Measurements from ENCODE around the gene DHRS7. TPM values are rescaled to one million over a fixed set of nuclear protein-coding genes. Genes with fewer than 3 reads are reported as not detected.

The DHRS7 gene
- polyA plus RNA-seq, 1 donor from 2014 or later, result 157 TPM

GRCh38 chr14:60196291-60196690 lies 31.1 kb upstream of the DHRS7 start:
- Mint-ChIP-seq H3K36me3 (peaks cover 4% of the 10 kb centered on the region), H3K27ac (no peak overlapping the region), H3K4me1 (peaks cover 0 to 1% (median 0%) of the 10 kb centered on the region in 3 donors), H3K9me3 (peaks cover 1 to 14% (median 5%) of the 10 kb centered on the region in 3 donors), H3K27me3 (peaks cover 4% of the 10 kb centered on the region), H3K4me3 (no peak overlapping the region)

GRCh38 chr14:60195179-60195810 lies 30.1 kb upstream of the DHRS7 start:
- Mint-ChIP-seq H3K9me3 (peaks cover 1 to 14% (median 5%) of the 10 kb centered on the region in 3 donors), H3K36me3 (peaks cover 4% of the 10 kb centered on the region), H3K27me3 (peaks cover 3% of the 10 kb centered on the region), H3K4me1 (peaks cover 0 to 1% (median 0%) of the 10 kb centered on the region in 3 donors), H3K4me3 (no peak overlapping the region), H3K27ac (no peak overlapping the region)

DNA sequence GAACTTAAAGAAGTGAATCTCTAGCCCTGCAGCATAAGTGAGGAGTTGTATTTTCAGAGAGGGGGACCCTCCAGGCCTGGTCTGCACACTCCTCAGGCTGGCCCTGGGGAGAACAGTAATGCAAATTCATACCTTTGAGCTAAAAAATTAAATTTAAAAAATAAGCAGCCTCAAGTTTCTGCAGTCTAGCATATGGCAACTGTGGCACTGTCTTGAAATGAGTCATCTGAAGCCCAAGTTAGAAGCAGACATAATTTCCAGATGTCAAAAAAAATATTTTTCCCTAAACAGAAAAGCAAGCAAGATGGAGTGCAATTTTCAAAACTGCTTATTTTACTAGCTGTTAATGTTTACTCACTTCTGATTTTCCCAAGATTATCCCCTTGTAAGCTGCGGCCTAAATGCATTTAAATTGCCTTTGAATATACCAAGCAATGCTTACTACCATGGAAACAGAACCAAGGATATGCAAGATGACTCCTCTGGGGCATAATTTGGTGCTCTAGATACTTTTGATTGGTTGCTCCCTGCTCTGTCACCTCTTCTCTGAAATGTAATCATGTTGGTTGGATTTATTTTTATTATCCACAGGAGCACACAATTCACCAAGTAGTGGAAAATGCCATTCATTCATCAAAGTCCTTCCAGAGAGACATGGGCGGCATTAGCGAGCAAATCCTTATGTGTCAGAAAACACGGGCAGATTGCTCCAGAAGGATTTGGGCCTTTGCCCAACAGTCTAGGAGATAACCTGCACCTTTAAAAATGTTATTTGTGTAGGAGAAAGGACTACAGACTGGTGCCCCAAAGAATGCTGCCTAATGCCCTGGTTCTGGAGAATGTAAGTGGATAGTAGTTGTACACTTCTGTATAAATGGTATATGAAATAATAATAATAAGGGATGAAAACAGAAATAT lies 25.0 kb upstream of the DHRS7 start:
- Mint-ChIP-seq H3K27ac (peak overlapping the region in 1 of 3 donors; percentile 59), H3K4me3 (peak overlapping the region in 1 of 4 donors; percentile 8), H3K27me3 (no peaks in the 10 kb centered on the region), H3K9me3 (peaks cover 0 to 3% (median 0%) of the 10 kb centered on the region in 3 donors), H3K36me3 (no peaks in the 10 kb centered on the region), H3K4me1 (peaks cover 0 to 2% (median 0%) of the 10 kb centered on the region in 3 donors)

DNA sequence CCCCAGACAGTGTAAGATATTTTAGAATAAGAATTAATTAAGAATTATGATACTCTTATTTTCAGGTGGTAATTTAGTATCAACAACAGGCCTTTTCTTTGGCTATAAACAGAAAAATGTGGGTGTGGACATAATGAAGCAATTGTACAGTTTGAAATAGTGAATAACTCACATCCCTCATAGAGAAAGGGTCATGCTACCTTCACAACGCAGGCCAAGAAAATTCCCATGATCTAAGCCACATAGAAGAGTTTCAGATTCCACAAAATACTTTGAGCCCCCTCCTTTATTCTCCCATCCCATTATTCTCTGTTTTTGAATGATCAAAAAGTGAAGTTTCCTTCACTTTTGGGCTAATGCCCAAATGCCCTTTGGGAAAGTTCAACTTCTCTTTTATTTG lies 23.5 kb upstream of the DHRS7 start:
- Mint-ChIP-seq H3K27me3 (no peaks in the 10 kb centered on the region), H3K36me3 (no peaks in the 10 kb centered on the region), H3K27ac (no peak overlapping the region), H3K4me1 (peaks cover 2 to 10% (median 9%) of the 10 kb centered on the region in 3 donors), H3K4me3 (no peak overlapping the region), H3K9me3 (peaks cover 0 to 3% (median 0%) of the 10 kb centered on the region in 3 donors)

DNA sequence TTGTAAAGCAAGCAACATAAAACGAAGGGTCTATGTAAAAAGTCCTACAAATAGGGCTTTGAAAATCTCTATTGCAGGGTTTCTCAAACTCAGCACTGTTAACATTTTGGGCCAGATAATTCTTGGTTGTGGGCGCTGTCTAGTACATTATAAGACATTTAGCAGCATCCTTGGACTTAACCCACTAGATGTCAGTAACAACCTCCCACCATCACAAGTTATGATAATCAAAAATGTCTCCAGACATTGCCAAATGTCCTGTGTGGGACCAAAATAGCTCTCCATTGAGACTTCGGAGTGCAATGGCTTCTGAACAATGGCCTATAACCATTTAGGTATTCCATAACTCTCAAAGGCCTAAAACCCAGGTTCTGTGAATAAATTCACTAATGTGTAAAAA lies 22.9 kb upstream of the DHRS7 start:
- Mint-ChIP-seq H3K36me3 (no peaks in the 10 kb centered on the region), H3K9me3 (peaks cover 0 to 2% (median 0%) of the 10 kb centered on the region in 3 donors), H3K27me3 (no peaks in the 10 kb centered on the region), H3K27ac (no peak overlapping the region), H3K4me3 (no peak overlapping the region), H3K4me1 (peaks cover 8 to 15% (median 10%) of the 10 kb centered on the region in 3 donors)

DNA sequence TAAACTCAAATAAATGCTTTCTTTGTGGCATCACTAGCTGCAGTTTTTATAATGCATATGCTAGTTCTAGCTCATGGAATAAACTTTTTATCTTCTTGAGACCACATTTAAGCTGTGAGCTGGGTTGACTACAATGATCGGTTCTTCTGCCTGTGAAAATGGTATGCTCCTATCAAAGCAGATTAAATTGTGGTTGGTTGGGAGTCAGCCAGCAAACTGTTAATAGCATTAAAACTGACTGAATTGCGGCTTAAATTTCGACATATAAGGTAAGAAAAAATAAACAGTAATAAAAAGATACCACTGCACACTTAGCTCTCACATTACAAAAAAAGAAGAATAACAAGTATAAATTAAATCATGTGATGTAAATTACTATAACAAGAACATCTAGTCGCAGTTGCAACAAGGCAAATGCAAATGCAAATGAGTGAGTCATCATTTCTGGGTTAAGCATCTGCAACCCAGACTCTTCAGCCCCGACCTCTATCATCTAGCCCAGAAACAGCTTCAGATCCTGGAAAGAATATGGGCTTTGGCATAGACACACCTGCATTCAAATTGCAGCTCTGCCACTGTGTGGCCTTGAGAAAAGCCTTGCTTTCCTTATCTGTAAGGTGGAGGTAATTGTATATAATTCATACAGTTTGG lies 19.8 kb upstream of the DHRS7 start:
- peak overlapping the region in 1 of 3 donors; percentile 2 for H3K27ac Mint-ChIP-seq
- H3K36me3 Mint-ChIP-seq, result no peaks in the 10 kb centered on the region
- peak overlapping the region in 1 of 4 donors; percentile 4 for H3K4me3 Mint-ChIP-seq
- peaks cover 0 to 5% (median 2%) of the 10 kb centered on the region in 3 donors for H3K9me3 Mint-ChIP-seq
- H3K4me1 Mint-ChIP-seq, result peaks cover 8 to 18% (median 10%) of the 10 kb centered on the region in 3 donors
- H3K27me3 Mint-ChIP-seq, result no peaks in the 10 kb centered on the region

DNA sequence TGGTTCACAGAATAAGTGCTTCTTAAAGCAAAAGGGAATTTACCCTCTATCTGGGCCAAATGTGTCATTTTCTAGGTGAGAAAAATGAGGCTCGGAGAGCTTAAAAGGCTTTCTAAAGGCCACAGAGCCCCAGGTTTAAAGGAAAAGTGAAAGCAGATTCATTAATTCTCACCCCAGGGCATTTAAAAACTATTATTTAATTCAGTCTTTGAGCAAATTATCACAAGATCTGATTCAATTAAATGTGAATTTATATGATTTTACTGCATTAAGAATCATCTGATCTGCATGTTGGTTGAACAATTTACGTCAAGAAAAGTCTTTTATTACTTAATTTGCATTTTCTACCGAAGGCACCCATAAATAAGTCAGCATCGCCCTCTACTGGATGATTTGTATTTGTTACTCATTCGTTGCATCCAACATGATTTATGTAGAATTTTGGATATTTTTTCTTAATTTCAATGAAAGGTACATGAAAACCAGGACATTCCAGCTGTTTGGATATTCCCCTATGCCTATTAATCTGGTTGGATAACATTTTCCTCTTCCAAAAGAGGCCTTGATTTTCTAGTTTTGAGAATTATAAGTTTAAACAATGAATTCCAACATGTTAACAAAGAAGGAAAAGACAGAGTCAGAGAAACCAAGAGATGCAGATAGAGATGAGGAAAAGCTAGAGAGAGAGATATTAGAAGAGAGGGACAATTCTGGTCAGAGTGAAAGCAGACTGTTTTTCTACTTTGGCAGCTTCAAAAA lies 19.1 kb upstream of the DHRS7 start:
- peaks cover 8 to 16% (median 10%) of the 10 kb centered on the region in 3 donors for H3K4me1 Mint-ChIP-seq
- peak overlapping the region; percentile 77 to 95 (median 83) for H3K4me3 Mint-ChIP-seq

DNA sequence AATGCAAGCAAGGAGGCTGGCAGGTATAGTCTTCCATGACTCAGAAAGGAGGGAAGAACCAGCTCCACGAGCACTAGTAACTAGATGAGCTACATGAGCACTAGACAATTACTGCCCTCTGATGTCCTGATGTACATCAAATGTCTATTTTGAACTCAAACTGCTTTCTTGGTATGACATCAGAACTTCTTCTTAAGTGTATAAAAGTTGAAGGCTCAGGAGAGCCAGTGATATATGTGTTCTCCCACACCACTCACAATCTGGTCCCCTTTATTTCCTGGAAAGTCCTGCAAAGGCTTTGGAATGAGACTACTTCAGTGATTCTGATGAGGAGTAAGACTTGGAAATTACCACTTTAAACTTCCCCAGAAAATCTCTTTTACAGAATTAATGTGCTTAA lies 18.5 kb upstream of the DHRS7 start:
- Mint-ChIP-seq H3K27ac (peak overlapping the region; percentile 29 to 92 (median 87)), H3K4me1 (peaks cover 8 to 16% (median 10%) of the 10 kb centered on the region in 3 donors)

More for the DNA sequence above, 19.1 kb upstream of the DHRS7 start:
- Mint-ChIP-seq H3K27me3 (no peaks in the 10 kb centered on the region), H3K9me3 (peaks cover 0 to 8% (median 2%) of the 10 kb centered on the region in 3 donors), H3K36me3 (no peaks in the 10 kb centered on the region), H3K27ac (peak overlapping the region; percentile 29 to 92 (median 87))

GRCh38 chr14:60183138-60183537 lies 17.9 kb upstream of the DHRS7 start:
- Mint-ChIP-seq H3K4me1 (peaks cover 8 to 16% (median 10%) of the 10 kb centered on the region in 3 donors), H3K27me3 (no peaks in the 10 kb centered on the region), H3K4me3 (peak overlapping the region in 2 of 4 donors; percentile 31 to 77), H3K36me3 (no peaks in the 10 kb centered on the region), H3K27ac (no peak overlapping the region), H3K9me3 (peaks cover 0 to 8% (median 2%) of the 10 kb centered on the region in 3 donors)

More for the DNA sequence above, 18.5 kb upstream of the DHRS7 start:
- Mint-ChIP-seq H3K9me3 (peaks cover 0 to 8% (median 2%) of the 10 kb centered on the region in 3 donors), H3K4me3 (peak overlapping the region; percentile 77 to 95 (median 83)), H3K27me3 (no peaks in the 10 kb centered on the region), H3K36me3 (no peaks in the 10 kb centered on the region)

- H3K4me1 Mint-ChIP-seq, result peaks cover 8 to 13% (median 12%) of the 10 kb centered on the region in 3 donors
- H3K4me3 Mint-ChIP-seq, result no peak overlapping the region
- H3K9me3 Mint-ChIP-seq, result peaks cover 0 to 8% (median 3%) of the 10 kb centered on the region in 3 donors
- no peaks in the 10 kb centered on the region for H3K27me3 Mint-ChIP-seq
- H3K36me3 Mint-ChIP-seq, result peaks cover 4% of the 10 kb centered on the region
- no peak overlapping the region for H3K27ac Mint-ChIP-seq
These were observed 14.3 kb upstream of the DHRS7 start for GRCh38 chr14:60179431-60179869.

DNA sequence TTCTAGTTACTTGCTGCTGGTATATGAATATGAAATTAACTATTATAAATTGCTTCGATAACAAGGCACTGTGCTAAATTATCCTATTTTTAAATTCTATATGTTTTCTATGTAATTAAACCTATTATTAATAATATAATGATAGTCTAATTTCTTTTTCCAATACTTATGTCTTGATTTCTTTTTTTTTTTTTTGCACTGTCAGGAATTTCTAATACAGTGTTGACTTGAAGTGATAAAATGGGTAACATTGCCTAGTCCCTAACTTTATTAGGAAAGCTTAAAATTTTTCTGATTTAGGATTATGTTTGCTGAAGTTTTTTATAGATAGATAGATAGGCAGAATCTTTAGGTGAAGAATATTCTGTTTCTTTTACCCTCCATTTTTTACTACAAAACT lies 13.6 kb upstream of the DHRS7 start:
- H3K27ac Mint-ChIP-seq, result no peak overlapping the region
- H3K4me3 Mint-ChIP-seq, result no peak overlapping the region
- peaks cover 2 to 12% (median 9%) of the 10 kb centered on the region in 3 donors for H3K4me1 Mint-ChIP-seq
- H3K27me3 Mint-ChIP-seq, result no peaks in the 10 kb centered on the region
- peaks cover 4% of the 10 kb centered on the region for H3K36me3 Mint-ChIP-seq
- H3K9me3 Mint-ChIP-seq, result peaks cover 0 to 8% (median 3%) of the 10 kb centered on the region in 3 donors

- Mint-ChIP-seq H3K36me3 (peaks cover 4% of the 10 kb centered on the region), H3K27me3 (no peaks in the 10 kb centered on the region), H3K9me3 (peaks cover 0 to 8% (median 3%) of the 10 kb centered on the region in 3 donors), H3K27ac (no peak overlapping the region), H3K4me1 (peaks cover 0 to 5% (median 3%) of the 10 kb centered on the region in 3 donors), H3K4me3 (no peak overlapping the region)
These were observed 13.0 kb upstream of the DHRS7 start for GRCh38 chr14:60178164-60178563.

DNA sequence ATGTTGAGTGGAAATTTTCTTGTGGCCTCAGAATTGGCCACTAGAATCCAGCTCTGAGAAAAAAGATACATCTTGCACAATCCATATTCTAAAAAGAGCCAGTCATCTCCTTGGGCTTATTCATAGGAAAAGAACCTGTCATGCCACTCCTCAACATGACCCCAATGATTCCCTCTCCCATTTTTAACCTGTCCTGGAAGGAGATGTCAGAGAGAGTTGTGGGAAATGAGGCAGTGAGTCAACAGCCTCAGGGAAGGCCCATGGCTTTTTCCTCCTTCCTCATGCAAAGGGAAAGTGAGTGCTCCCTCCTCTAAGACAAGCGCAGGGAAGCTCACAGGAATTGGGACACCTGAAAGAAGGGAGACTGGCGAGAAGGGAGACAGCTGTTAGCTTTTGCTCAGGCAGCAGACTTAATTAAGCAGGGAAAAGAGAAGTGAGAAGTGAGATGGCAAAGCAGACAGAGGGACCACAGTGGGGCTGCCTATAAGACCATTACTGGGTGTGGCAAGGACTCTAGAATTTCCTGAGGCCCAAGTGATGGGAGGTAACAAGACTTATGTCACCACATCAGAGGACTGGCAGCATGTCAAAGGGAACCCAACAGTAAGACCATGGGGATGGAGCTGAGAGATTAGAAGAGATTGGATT lies 10.2 kb upstream of the DHRS7 start:
- H3K27me3 Mint-ChIP-seq, result no peaks in the 10 kb centered on the region
- no peak overlapping the region for H3K4me3 Mint-ChIP-seq
- no peak overlapping the region for H3K27ac Mint-ChIP-seq
- peaks cover 4% of the 10 kb centered on the region for H3K36me3 Mint-ChIP-seq
- peaks cover 0 to 5% (median 0%) of the 10 kb centered on the region in 3 donors for H3K4me1 Mint-ChIP-seq
- peaks cover 0 to 3% (median 2%) of the 10 kb centered on the region in 3 donors for H3K9me3 Mint-ChIP-seq
